ENCODE results near the gene SLX4IP.

SLX4IP gene

GRCh38 chr20:10666221-10667076 lies 231.3 kb downstream of the SLX4IP start:
- DNase-seq (ENCODE audit: low spot score), result no peak

- no peak for DNase-seq (ENCODE audit: low spot score)
These were observed 231.9 kb downstream of the SLX4IP start for GRCh38 chr20:10667077-10667401.

DNA sequence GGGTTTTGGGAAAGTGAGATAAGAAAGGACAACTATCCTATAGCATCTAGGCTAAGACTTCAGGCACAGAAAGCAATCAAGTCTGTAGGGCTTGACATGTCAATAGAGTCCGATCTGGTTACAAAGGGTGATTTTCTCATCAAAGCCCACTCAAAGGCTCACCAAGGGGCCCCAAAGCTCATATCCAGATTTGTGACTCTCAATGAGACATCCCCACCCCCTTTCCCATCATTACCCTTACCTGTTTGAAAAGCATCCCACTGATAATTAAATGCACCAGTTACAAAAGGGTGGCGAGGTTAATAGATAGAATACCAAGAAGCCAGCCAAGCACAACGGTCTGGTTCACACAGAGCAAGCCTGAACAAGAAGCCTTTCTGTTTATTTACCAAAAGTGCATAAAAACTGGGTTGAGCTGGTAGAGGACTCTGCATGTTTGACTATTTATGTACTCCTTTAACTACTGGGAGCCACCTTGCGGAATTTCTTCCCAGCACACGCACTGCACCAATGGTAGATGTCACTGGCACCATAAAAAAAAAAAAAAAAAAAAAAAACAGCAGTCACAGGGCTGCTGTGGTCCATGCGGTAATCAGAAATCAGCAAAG lies 232.6 kb downstream of the SLX4IP start:
- no peak for DNase-seq (ENCODE audit: low spot score)

DNA sequence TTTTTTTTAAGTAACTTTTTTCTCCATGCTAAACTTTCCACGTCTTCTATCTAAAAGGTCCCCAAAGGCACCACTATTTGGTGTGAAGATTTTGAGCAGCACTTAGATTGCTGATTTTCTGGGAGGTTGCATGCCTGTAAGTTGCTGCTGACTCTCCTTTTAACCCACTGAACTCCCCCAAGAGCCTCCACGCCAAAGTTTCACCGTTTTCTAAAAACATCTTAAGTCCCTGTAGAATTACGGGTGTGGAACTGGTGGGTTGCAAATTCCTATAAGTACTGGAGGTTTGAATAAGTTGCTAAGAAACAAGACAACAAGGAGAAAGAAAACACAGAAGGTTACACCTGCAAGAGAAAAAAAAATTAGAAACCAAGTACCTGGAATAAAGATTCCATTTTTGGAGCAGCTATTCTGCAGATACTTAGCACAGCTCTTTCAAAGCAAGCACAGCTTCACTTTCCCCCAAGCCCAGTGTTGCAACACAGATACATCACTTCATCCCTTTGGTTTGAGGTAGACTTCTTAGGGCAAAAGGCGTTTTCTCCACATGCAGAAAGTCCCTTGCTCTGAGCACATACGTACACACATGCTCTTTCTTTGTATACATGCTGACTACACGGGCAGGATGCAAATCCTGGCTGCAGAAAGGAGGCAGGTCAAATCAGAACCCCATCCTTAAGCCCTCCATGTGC lies 233.7 kb downstream of the SLX4IP start:
- no peak for DNase-seq (ENCODE audit: low spot score)

- DNase-seq (ENCODE audit: low spot score), result no peak
These were observed 234.8 kb downstream of the SLX4IP start for GRCh38 chr20:10669843-10670446.

DNA sequence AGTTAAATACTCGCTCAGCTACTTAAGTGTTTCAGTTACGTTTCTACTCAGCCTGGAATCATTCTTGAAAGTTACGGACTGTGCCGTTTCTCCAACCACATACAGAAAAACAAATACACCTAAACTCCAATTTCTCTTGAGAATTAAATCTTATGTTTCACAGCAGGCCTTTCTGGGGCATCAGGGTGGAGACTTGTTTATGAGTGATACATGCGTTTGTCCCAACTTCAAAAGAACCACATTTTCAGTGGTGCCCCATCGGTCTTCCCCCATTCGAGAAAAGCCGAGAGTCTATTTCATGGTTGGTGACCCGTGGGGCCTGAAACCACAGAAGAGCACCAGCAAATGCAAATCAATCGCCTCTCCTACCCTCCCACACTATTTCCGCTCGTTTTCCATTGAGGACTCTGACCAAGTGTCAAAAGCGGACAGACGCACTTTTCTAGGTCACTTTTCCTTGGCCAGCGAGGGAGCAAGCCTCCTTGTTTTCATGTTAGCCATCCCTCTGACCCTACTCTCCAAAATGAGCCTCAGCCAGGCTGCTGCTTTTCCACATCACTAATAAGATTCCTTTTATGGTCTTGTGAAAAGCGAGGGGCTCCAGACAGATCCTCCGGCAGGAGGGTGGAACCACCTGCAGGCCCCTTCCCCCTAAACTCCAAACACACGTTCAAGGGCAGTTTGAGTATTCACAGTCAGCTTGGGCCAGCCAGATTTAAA lies 235.6 kb downstream of the SLX4IP start:
- peak; percentile 17 for DNase-seq (ENCODE audit: low spot score)

DNA sequence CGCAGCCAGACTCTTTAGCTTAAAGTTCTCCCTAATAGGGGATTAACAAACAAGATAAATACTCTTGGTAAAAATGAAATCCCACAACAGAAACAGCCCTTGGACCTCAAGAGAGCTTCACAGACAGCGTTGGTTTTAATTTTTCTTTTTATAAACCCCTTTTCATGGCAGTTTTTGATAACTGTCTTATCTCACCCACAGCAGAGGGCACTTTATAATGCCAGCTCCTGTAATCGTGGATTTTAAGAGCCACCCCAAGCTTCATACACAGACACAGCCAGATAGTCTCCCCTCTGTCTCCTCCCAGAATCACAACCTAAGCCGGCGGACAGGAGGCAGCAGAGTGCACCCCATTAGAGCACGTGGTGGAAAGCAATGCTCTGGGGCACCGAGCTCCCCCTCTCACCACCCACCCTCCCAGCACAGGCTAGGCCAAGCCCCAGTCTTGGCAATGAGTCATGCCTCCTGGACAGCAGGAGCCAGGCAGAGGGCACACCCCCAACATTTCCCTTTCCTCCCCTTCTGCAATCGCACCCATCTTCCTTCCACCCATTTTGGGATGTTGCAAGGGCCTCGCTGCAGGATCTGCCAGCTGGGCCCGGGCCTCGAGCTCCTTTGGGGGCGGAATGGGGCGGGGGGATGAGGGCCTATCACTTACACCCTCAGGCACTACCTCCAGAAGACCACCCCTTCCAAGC lies 236.3 kb downstream of the SLX4IP start:
- peak; percentile 59 for DNase-seq (ENCODE audit: low spot score)

- peak; percentile 12 for DNase-seq (ENCODE audit: low spot score)
These were observed 237.0 kb downstream of the SLX4IP start for GRCh38 chr20:10671919-10672623.

DNA sequence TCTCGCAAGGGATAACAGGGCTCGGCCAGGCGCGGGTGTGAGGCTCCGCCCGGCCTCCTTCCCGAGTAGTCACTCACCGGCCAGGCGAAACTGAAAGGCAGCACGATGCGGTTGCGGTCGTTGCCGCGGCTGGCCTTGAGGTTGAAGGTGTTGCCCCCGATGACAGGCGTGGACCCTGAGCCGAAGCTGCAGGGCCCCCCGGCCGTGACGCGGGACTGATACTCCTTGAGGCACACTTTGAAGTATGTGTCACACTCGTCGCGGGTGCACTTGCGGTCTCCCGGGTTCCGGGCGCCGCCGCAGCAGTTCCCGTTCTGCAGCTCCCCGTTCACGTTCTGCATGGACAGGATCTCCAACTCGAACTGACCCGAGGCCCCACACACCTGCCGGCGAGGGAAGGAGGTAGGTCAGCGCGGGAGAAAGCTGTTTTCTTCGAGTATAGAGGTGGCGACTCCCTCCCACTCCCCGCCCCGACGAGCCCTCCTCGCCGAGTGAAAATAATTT lies 237.6 kb downstream of the SLX4IP start:
- peak; percentile 24 for DNase-seq (ENCODE audit: low spot score)

DNA sequence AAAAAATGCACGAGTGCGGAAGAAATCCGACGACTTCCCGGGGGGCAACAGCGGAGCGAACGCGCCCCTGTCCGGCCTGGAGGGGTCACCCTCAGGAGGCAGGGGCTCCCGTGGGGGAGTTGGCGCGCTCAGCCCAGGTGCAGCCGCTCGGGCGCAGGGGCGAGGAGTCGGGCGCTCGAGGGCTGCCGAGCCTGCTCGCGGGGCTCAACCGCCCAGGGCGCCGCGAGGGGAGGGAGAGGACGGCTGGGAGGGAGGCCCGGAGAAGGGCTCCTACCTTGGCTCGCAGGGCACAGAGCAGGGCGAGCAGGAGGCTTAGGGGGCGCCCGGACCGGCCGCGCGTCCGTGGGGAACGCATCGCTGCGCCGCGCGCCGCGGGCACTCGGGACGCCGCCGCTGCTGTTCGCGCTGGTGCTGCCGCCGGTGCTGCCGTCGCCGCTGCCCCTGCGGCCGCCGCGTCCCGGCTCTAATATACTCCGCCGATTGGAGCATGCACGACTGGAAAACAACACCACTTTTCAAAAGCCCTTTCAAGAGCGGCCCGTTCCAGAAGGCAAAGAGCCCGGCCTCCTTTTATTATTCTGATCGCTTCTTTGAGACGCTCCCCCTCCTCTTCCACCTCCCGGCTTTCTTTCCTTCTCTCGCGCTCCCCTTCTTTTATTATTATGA lies 238.2 kb downstream of the SLX4IP start:
- DNase-seq (ENCODE audit: low spot score), result peak; percentile 35

GRCh38 chr20:10673842-10674683 lies 239.0 kb downstream of the SLX4IP start, which contains the start of gene JAG1:
TSS of gene JAG1 (minus strand) at chr20:10673999. CDS start at chr20:10673530, 469 bp downstream.
- DNase-seq (ENCODE audit: low spot score), result peak; percentile 93

GRCh38 chr20:10674684-10675449 lies 239.8 kb downstream of the SLX4IP start:
- DNase-seq (ENCODE audit: low spot score), result peak; percentile 82

GRCh38 chr20:10675450-10675848 lies 240.3 kb downstream of the SLX4IP start:
- no peak for DNase-seq (ENCODE audit: low spot score)

- no peak for DNase-seq (ENCODE audit: low spot score)
These were observed 241.4 kb downstream of the SLX4IP start for GRCh38 chr20:10676518-10676917.
